HepG2 (cell line): ENCODE results near the gene SBK2. TPM values are rescaled to one million over a fixed set of nuclear protein-coding genes. Genes with fewer than 3 reads are reported as not detected.

Source experiments
- ARID5B ChIP-seq: IDR thresholded peaks from 2 replicates; pipeline ENCODE4 v1.4.0; 2020; ENCODE audit warnings: mild to moderate bottlenecking, missing genetic modification reagents
- FOXO1 ChIP-seq: sonication (generic); formaldehyde crosslinking; IDR thresholded peaks from 2 replicates; pipeline ENCODE4 v1.4.0; 2020; ENCODE audit warnings: missing genetic modification reagents
- HNRNPL ChIP-seq: fragments of 200-400 bp; formaldehyde crosslinking; IDR thresholded peaks from 2 replicates; pipeline ENCODE4 v1.6.1; 2017; ENCODE audit warnings: mild to moderate bottlenecking, low read depth, low read length
- MEF2D ChIP-seq: sonication (generic); formaldehyde crosslinking; IDR thresholded peaks from 2 replicates; pipeline ENCODE4 v1.5.1; 2020; ENCODE audit warnings: mild to moderate bottlenecking, missing genetic modification reagents
- MIER2 ChIP-seq: IDR thresholded peaks from 2 replicates; pipeline ENCODE4 v1.6.1; 2016; ENCODE audit warnings: missing biosample characterization, missing genetic modification reagents
- NFIB ChIP-seq: sonication (generic); formaldehyde crosslinking; IDR thresholded peaks from 2 replicates; pipeline ENCODE4 v1.9.0; 2021; ENCODE audit warnings: missing genetic modification reagents, mild to moderate bottlenecking, borderline replicate concordance
- RAD51 ChIP-seq: fragments of 450-650 bp; IDR thresholded peaks from 2 replicates; pipeline ENCODE4 v1.6.1; 2016; ENCODE audit warnings: borderline replicate concordance
- SKI ChIP-seq: fragments of 450-650 bp; IDR thresholded peaks from one replicate; pipeline ENCODE4 v1.6.1; 2018; ENCODE audit warnings: mild to moderate bottlenecking; ENCODE audit not compliant: partially characterized antibody
- SP5 ChIP-seq: IDR thresholded peaks from 2 replicates; pipeline ENCODE4 v1.6.1; 2016; ENCODE audit warnings: low read depth, borderline replicate concordance
- STAT6 ChIP-seq: sonication (generic); formaldehyde crosslinking; IDR thresholded peaks from 2 replicates; pipeline ENCODE4 v1.4.0; 2020; ENCODE audit warnings: missing genetic modification reagents, mild to moderate bottlenecking, borderline replicate concordance
- TFAP4 ChIP-seq: sonication (generic); IDR thresholded peaks from 2 replicates; pipeline ENCODE4 v1.6.1; 2016; ENCODE audit warnings: low read depth, borderline replicate concordance
- THAP7 ChIP-seq: sonication (generic); formaldehyde crosslinking; IDR thresholded peaks from 2 replicates; pipeline ENCODE4 v1.8.1; 2023; ENCODE audit warnings: mild to moderate bottlenecking, missing genetic modification reagents
- ZFP90 ChIP-seq: sonication (generic); formaldehyde crosslinking; IDR thresholded peaks from 2 replicates; pipeline ENCODE4 v1.8.0; 2022; ENCODE audit warnings: missing genetic modification reagents, mild to moderate bottlenecking, inconsistent platforms, borderline replicate concordance
- ZMAT3 ChIP-seq: sonication (generic); formaldehyde crosslinking; conservative IDR thresholded peaks from 2 replicates; pipeline ENCODE4 v1.7.0; 2021; ENCODE audit warnings: missing genetic modification reagents
- ZNF512 ChIP-seq: sonication (generic); formaldehyde crosslinking; IDR thresholded peaks from 2 replicates; pipeline ENCODE4 v1.4.0; 2020; ENCODE audit warnings: mild to moderate bottlenecking, missing genetic modification reagents
- ZNF720 ChIP-seq: sonication (generic); formaldehyde crosslinking; IDR thresholded peaks from 2 replicates; pipeline ENCODE4 v1.4.0; 2020; ENCODE audit warnings: missing genetic modification reagents
- ZNF839 ChIP-seq: sonication (generic); formaldehyde crosslinking; IDR thresholded peaks from 2 replicates; pipeline ENCODE4 v1.4.0; 2020; ENCODE audit warnings: missing genetic modification reagents, mild to moderate bottlenecking, borderline replicate concordance
- ZSCAN9 ChIP-seq: IDR thresholded peaks from 2 replicates; pipeline ENCODE4 v1.6.1; 2016; ENCODE audit warnings: borderline replicate concordance
- polyA plus RNA-seq, 8 experiments: library from polyadenylated mRNA; depleted of rRNA in 3 of 8; stranded (reverse) in 7 of 8; unstranded in 1 of 8; fragments of >200 nt; fragmentation: Illumina TruSeq in 4 of 8; extraction: Trizol in 4 of 8; gene quantifications; 2 replicates each; pipeline versions ENCODE4 v1.2.1 to v1.2.3, GENCODE V29; 2011 to 2016; ENCODE audit warnings: low read depth in 4 of 8, missing spikeins in 1 of 8, mixed read lengths in 1 of 8; ENCODE audit not compliant: insufficient read depth in 1 of 8
- total RNA-seq, 5 experiments: library from RNA; depleted of rRNA; stranded (reverse); fragments of >200 nt; fragmentation: Illumina TruSeq; extraction: Trizol; gene quantifications; 2 replicates each; pipeline ENCODE4 v1.2.3, GENCODE V29; 2016; ENCODE audit warnings: low read depth in 1 of 5

The SBK2 gene
- total and polyA plus RNA-seq, 2 of the 13 experiments (the other 11 are each of a cell fraction or from before 2014, with no cell fraction given): 0.24 TPM; not detected in 1

GRCh38 chr19:55585658-55586339 lies 48.9 kb upstream of the SBK2 start (continued):
- no peak for TF ChIP-seq ZSCAN9 (CRISPR knock-in tag)
- no peak for TF ChIP-seq NFIB
- no peak for TF ChIP-seq RAD51
- no peak for TF ChIP-seq ZFP90
- peak; percentile 35; the same call in 1 of the 2 replicates for TF ChIP-seq ARID5B
- no peak for TF ChIP-seq THAP7 (CRISPR knock-in tag)
- no peak for TF ChIP-seq ZNF839
- TF ChIP-seq MIER2 (CRISPR knock-in tag): no peak
- no peak for TF ChIP-seq SKI
- TF ChIP-seq TFAP4: 0 out of 2 replicates have a peak, but pooled peaks have one; percentile 25
- no peak for TF ChIP-seq STAT6
- no peak for TF ChIP-seq HNRNPL
- 0 out of 2 replicates have a peak, but pooled peaks have one; percentile 27 for TF ChIP-seq ZMAT3 (CRISPR knock-in tag)
- no peak for TF ChIP-seq ZNF512
- TF ChIP-seq MEF2D: no peak
- no peak for TF ChIP-seq FOXO1
- TF ChIP-seq ZNF720: no peak
- TF ChIP-seq SP5 (CRISPR knock-in tag): peak; percentile 41; the same call in 1 of the 2 replicates
